Heart right ventricle (tissue), 16 donors: ENCODE results near the gene DCN. TPM values are rescaled to one million over a fixed set of nuclear protein-coding genes. Genes with fewer than 3 reads are reported as not detected.

Experiments used
- ATAC-seq, 8 donors: fragments of 200-7000 bp; cut with Tn5 transposase; one replicate each; pipeline ENCODE4 v1.9.1; 2020; ENCODE audit warnings: mild to moderate bottlenecking in 8 of 8, moderate library complexity in 8 of 8, moderate number of reproducible peaks in 1 of 8
- DNase-seq, 2 donors: peaks; one replicate each; pipeline ENCODE4 v3.0.0-alpha.2; 2020
- H3K27ac ChIP-seq, 10 donors: fragments of 200-600 bp; sonication (generic) in 2 of 10; one replicate each; pipeline versions ENCODE4 v1.5.0 to v1.8.0; 2020 to 2022; ENCODE audit warnings: mild to moderate bottlenecking in 3 of 10
- H3K27me3 ChIP-seq, 7 donors: fragments of 200-600 bp; one replicate each; pipeline ENCODE4 v1.8.0; 2021 to 2022; ENCODE audit warnings: mild to moderate bottlenecking in 2 of 7
- H3K36me3 ChIP-seq, 9 donors: fragments of 200-600 bp; sonication (generic) in 1 of 9; one replicate each; pipeline versions ENCODE4 v1.5.0 to v1.8.0; 2020 to 2022; ENCODE audit warnings: mild to moderate bottlenecking in 2 of 9
- H3K4me1 ChIP-seq, 9 donors: fragments of 200-600 bp; sonication (generic) in 1 of 9; one replicate each; pipeline versions ENCODE4 v1.5.0 to v1.8.0; 2020 to 2022; ENCODE audit warnings: mild to moderate bottlenecking in 4 of 9
- H3K4me3 ChIP-seq, 10 donors: fragments of 200-600 bp; sonication (generic) in 2 of 10; one replicate each; pipeline versions ENCODE4 v1.5.0 to v1.8.0; 2020 to 2022; ENCODE audit warnings: mild to moderate bottlenecking in 7 of 10, moderate library complexity in 2 of 10
- H3K9me3 ChIP-seq, 11 donors: fragments of 200-600 bp in 10 of 11; sonication (generic) in 2 of 11; one replicate each; pipeline versions ENCODE4 v1.5.0 to v1.8.0; 2013 to 2022; ENCODE audit warnings: mild to moderate bottlenecking in 2 of 11, control low read depth in 1 of 11, moderate library complexity in 1 of 11
- WGBS, 2 donors: extraction: QIAGEN DNeasy Blood & Tissue Kit; methylation state at CpG; one replicate each; pipeline ENCODE4 v1.1.7; 2013; ENCODE audit warnings: inconsistent platforms in 1 of 2; 5-methylcytosine and 5-hydroxymethylcytosine counted together
- intact Hi-C, 10 donors: fragments of 100-400 bp; cut with DNase I; formaldehyde crosslinking; loops; one replicate each; pipeline versions ENCODE4 v1.11.1 to v1.14.2; 2022
- polyA plus RNA-seq, 2 donors: library from polyadenylated mRNA; stranded (reverse); fragments of 200-250 nt; gene quantifications; one replicate each; pipeline ENCODE4 v1.2.3, GENCODE V29; 2013
- total RNA-seq, 10 donors: library from RNA; stranded (reverse); fragmentation: NEBNext Ultra II Directional in 3 of 10; extraction: Animal tissue kit (Norgen Biotek cat#: 25700) in 3 of 10; gene quantifications; one replicate each; pipeline versions ENCODE4 v1.2.1 to v1.2.4, GENCODE V29; 2021 to 2023
- TF ChIP-seq, protein P1 (sequence below), 9 donors: fragments of 200-600 bp; sonication (generic) in 2 of 9; IDR thresholded peaks; one replicate each; pipeline versions ENCODE4 v1.5.0 to v1.8.0; 2021 to 2022; ENCODE audit warnings: antibody characterized with exemption in 9 of 9, mild to moderate bottlenecking in 5 of 9, moderate library complexity in 1 of 9
- donor health status: Arrhythmogenic right ventricular cardiomyopathy.
- donor health status: ischemic (EF 13 %, LVEDD 7.1; RV severe dilation, severe dysfunction).
- donor health status: healthy with polysubstance abuse.
- donor health status: DM: no; HTN: yes; CAD: no.
- donor health status: DM: no; HTN: no; CAD: no.
- donor health status: ischemic (EF 25% LVEDD 6.9; RV normal size, moderate dysfunction).
- donor health status: ischemic (EF 25% LVEDD 5.7; RV mildly dilated, moderate dysfunction).
- donor health status: healthy.
- donor health status: DM: yes; HTN: yes; CAD: no.
- donor health status: Ischemic cardiomyopathy.
- donor health status: ischemic (EF 35%, LVEDD 5.7; RV mildly dilated, moderate dysfunction).
- donor health status: nonischemic (EF 11% LVEDD 7.7; RV severe dilation, severe dysfunction).
- donor health status: DM: yes; HTN: yes; CAD: no.
- donor health status: PGD.
- donor health status: ischemic (EF 29% LVEDD 5.4; RV normal size, mild dysfunction).
- donor health status: nonischemic (EF 23%, LVEDD 6.1; RV moderate dilation, normal function).

Gene DCN
- total and polyA plus RNA-seq, 12 donors = 286 to 1,072 (median 557) TPM

DNA sequence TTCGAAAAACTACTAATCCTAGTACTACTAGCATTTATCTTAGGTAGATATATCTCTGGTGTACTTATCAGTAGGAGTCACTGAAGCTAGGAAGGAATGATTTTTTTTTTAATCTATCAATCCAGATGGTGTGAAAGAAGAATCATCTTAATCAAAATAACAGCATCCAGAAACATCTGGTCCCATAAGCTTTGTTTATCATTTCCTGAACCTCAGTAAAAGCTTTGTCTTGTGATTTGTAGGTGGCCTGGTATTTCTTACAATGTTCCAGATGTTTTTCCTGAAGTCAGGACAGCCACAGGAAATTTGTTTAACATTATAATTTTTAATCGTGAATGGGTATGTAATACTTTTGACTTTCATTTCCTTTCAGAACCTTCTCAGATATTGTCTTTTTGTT lies 43.3 kb downstream of the DCN start:
- intact Hi-C loops = no loop called here
- Histone ChIP-seq H3K4me3 (peak overlapping the region in 1 of 10 donors; percentile 8), H3K9me3 (no peaks in the 10 kb centered on the region), H3K4me1 (peaks cover 0 to 35% (median 11%) of the 10 kb centered on the region in 9 donors), H3K36me3 (peaks cover 0 to 4% (median 0%) of the 10 kb centered on the region in 9 donors), H3K27ac (peak overlapping the region in 9 of 10 donors; percentile 11 to 75 (median 64)), H3K27me3 (no peaks in the 10 kb centered on the region)
- DNase-seq = no peak
- 40 to 57% methylated on average over 2 of the region's 2 CpGs for WGBS, 2 donors
- no peak for ATAC-seq
- TF ChIP-seq, protein P1, sequence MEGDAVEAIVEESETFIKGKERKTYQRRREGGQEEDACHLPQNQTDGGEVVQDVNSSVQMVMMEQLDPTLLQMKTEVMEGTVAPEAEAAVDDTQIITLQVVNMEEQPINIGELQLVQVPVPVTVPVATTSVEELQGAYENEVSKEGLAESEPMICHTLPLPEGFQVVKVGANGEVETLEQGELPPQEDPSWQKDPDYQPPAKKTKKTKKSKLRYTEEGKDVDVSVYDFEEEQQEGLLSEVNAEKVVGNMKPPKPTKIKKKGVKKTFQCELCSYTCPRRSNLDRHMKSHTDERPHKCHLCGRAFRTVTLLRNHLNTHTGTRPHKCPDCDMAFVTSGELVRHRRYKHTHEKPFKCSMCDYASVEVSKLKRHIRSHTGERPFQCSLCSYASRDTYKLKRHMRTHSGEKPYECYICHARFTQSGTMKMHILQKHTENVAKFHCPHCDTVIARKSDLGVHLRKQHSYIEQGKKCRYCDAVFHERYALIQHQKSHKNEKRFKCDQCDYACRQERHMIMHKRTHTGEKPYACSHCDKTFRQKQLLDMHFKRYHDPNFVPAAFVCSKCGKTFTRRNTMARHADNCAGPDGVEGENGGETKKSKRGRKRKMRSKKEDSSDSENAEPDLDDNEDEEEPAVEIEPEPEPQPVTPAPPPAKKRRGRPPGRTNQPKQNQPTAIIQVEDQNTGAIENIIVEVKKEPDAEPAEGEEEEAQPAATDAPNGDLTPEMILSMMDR (IDR thresholded peaks at IDR 0.05) = no peak

DNA sequence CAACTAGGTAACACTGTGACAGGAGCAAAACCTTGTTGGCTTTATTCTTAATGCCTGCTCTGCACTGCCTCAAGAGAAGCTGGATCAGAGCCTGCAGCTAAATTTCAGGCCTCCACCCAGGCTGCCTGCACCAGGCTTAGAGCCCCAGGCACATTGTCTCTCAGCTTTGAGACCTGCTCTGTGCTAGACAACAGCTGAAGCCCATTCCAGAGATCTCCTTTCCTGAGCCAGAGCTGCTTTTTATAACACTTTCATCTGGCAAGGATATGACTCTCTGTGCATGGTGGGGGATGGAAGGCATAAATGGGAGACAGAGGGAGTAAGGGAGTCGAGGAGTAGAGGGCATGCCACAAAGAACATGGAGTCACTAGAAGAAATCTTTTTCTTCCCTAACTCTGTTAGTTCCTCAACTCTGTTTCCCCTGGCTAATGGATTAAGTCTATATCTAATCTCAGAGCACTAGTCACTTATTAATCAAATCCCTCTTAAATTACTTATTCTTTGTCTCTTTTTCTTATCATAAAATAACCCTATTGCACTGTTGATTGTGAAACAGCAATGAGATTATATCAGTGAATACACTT lies 44.2 kb downstream of the DCN start:
- DNase-seq = peak in 1 of 2 donors; percentile 7
- H3K36me3 ChIP-seq = no peaks in the 10 kb centered on the region
- ATAC-seq = peak in 7 of 8 donors; percentile 11 to 55 (median 17)
- H3K4me1 ChIP-seq = peaks cover 0 to 35% (median 11%) of the 10 kb centered on the region in 9 donors
- WGBS, 2 donors = 23 to 41% methylated on average over 1 of the region's 1 CpG
- H3K9me3 ChIP-seq = no peaks in the 10 kb centered on the region
- no peak overlapping the region for H3K4me3 ChIP-seq
- intact Hi-C loops = no loop called here
- TF ChIP-seq, protein P1 (IDR thresholded peaks at IDR 0.05) = no peak
- H3K27me3 ChIP-seq = no peaks in the 10 kb centered on the region
- H3K27ac ChIP-seq = peak overlapping the region in 9 of 10 donors; percentile 11 to 75 (median 56)

DNA sequence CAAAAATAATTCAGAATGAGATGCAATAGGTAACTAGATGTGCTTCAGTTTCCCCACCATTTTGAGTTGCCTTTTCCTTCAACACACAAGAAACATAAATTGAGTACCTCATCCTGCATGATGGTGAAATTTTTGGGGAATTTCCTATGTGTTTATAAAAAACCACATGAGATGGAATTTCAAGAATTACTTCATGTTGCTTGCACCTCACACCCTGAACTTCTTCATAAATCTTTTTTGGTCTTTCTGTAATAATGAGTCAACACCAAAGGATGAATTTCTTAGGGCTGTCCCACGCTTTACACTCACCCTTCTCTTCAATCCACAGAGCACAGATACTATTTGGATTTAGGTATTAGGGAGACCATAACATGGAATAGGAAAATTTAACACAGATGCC lies 48.7 kb downstream of the DCN start:
- H3K4me3 ChIP-seq = no peak overlapping the region
- WGBS, 2 donors = 97 to 100% methylated on average over 1 of the region's 1 CpG
- H3K27ac ChIP-seq = no peak overlapping the region
- TF ChIP-seq, protein P1 (IDR thresholded peaks at IDR 0.05) = no peak
- H3K9me3 ChIP-seq = no peaks in the 10 kb centered on the region
- no peaks in the 10 kb centered on the region for H3K27me3 ChIP-seq
- ATAC-seq (no peak), DNase-seq (no peak)
- H3K36me3 ChIP-seq = no peaks in the 10 kb centered on the region
- intact Hi-C loops = no loop called here
- H3K4me1 ChIP-seq = peaks cover 0 to 14% (median 7%) of the 10 kb centered on the region in 9 donors

DNA sequence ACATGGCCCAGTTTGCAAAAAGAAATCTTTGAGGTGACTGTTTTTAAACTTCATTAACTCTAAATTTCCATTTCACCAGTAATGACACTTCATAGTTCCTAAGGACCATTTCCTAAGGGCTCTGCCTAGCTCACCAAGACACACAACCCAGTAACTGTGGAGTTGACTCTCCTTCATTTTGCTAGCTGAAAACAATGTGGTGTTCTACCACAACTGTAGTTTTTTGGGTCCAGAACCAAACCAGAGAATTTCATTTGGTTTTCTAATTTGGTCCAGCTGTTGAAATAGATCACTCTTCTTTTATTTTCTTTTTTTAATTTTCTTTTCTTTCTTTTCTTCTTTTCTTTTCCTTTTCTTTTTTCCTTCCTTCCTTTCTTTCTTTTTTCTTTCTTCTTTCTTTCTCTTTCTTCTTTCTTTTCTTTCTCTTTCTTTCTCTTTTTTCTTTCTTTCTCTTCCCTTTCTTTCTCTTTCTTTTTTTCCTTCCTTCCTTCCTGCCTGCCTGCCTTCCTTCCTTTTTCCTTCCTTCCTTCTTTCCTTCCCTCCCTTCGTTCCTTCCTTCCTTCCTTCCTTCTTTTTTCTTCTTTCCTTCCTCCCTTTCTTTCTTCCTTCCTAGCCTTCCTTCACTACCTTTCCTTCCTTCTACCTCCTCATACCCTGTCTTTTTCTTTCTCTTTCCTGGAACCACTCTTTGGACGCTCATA lies 52.8 kb downstream of the DCN start:
- ATAC-seq (no peak), DNase-seq (no peak)
- no peaks in the 10 kb centered on the region for H3K36me3 ChIP-seq
- no peaks in the 10 kb centered on the region for H3K27me3 ChIP-seq
- no peak overlapping the region for H3K27ac ChIP-seq
- WGBS, 2 donors = 89 to 91% methylated on average over 2 of the region's 2 CpGs
- H3K9me3 ChIP-seq = no peaks in the 10 kb centered on the region
- TF ChIP-seq, protein P1 (IDR thresholded peaks at IDR 0.05) = no peak
- H3K4me1 ChIP-seq = no peaks in the 10 kb centered on the region
- H3K4me3 ChIP-seq = no peak overlapping the region
- intact Hi-C loops = no loop called here
